DMS53 (cell line): Measurements from ENCODE around the gene GRIK3.
A peak's percentile ranks its signal among the peaks of the same experiment; 100 is the strongest.

ENCODE experiments used
- DNase-seq: peaks from one replicate; lab custom pipeline; 2025; lab: John Stamatoyannopoulos, UW

Gene GRIK3

GRCh38 chr1:37043101-37043500 is 8.8 kb upstream of the GRIK3 start:
- no peak for DNase-seq

GRCh38 chr1:37042506-37042905 is 8.2 kb upstream of the GRIK3 start:
- no peak for DNase-seq

DNA sequence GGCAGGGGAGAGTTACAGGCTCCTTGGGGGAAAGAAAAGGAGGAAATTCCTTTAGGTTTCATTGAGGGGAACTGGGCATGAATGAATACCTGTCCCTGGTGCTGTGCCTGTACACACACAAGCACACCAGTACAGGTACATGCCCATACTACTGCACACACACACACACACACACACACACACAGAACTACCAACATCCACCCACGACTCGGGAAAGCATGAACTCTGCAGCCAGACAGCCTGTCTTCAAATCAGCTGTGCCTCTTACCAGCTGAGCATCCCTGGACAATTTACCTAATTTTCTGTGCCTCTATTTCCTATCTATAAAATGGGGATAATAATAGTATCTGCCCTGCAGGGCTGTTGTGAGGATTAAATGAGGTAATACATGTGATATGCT is 7.2 kb upstream of the GRIK3 start:
- DNase-seq, result no peak

DNA sequence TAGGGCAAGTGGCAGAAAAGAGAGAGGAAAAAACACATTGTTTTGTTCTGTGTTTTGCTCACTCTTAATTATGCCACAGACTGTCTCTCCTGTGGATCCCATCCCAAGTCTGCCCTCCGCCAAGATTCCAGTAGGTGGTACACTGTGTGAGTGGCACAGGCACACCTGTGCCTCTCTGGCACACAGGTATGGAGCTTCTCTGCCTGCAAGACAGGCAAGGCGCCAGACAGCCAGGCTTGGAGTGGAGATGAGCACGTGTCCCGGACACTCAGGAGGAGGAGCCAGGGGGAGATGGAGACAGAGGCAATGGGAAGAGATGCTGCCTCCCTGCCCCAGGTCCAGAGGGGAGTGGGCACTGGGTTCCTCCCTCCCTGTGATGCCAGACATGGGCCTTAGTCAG is 6.5 kb upstream of the GRIK3 start:
- DNase-seq, result no peak

GRCh38 chr1:37040261-37040660 is 5.9 kb upstream of the GRIK3 start:
- no peak for DNase-seq

DNA sequence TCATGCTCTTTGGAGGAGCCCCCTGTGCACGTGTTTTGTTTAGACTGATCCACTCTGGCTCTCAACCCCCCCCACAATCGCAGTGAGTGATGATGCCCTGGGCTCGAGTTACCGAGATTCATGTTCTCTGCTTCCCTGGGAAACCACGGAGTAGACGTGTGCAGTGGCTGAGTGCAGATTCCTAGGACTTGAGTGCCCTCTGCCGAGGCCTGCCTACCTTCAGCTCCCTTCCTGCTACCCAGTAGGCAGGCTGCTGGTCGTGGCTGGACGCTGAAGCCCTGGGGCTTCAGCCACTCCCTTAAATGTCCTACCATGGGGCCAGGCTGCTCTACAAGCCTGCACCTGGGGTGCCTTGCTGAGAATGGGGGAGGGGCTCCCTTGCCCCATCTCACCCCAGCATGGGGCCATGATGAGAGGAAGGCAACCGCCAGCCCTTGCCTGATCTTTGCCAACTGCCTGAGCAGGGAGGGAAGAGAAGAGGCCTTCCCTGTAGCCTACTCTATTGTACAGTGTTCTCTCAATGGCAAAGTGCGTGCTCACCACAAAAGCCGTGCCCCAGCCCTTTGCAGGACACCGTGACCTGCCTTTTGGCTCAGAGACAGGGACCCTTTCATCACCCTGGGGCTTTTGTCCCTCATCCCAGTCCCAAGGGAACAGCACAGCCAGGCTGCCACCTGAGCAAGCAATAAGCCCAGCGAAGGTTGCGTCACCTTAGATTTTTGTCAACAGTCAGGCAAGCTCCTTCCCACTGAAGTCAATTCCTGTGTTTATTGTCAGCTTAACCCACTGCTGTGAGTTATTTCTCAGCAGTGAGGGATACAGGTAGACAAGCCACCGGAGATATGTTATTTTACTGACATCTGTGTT is 4.1 kb upstream of the GRIK3 start:
- peak; percentile 21 for DNase-seq

- DNase-seq, result no peak
Observed at GRCh38 chr1:37037690-37038089, 3.4 kb upstream of the GRIK3 start.

- DNase-seq, result no peak
Observed at GRCh38 chr1:37036667-37037053, 2.3 kb upstream of the GRIK3 start.

DNA sequence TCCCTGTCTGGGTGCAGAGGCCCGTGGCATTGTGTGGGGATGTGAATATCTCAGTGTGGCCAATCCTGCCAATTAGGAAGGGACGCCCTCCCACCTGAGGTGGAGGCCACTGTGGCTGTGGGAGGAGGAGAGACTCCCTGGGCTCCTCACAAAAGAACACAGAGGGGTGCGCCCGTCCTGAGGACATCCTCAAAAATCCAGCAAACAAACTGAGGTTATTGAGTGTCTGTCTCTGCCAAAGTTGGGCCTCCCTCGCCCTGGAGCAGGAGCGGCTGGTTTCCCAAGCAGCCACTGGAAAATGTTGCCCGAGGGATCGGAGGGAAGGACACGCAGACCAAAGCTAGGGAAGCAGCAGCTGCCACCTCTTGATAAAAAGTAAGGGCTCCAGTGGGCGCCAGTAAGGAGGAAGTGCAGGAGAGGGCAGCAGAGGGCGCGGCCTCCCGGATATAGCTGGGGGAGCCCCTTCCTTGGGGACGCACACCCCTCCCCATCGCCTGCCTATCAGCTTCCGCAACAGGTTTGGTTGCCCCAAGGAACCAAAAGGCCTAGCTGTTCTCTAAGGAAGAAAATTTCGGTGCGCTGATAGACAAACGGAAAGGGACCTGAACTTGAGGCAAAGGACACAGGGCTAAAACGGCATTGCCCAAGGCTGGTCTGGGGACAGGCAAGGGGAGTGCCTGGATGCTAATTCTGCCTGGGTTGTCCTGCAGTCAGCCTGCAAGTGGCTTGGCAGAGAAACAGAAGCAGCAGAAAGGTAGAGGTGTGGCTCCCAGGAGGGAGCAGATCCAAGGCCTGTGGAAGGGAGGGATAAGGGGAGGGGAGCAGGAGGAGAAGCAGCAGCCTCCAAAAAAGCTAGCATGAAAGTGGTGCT is 1.7 kb upstream of the GRIK3 start:
- peak; percentile 9 for DNase-seq

- no peak for DNase-seq
Observed at GRCh38 chr1:37035014-37035691, 838 bp upstream of the GRIK3 start.

DNA sequence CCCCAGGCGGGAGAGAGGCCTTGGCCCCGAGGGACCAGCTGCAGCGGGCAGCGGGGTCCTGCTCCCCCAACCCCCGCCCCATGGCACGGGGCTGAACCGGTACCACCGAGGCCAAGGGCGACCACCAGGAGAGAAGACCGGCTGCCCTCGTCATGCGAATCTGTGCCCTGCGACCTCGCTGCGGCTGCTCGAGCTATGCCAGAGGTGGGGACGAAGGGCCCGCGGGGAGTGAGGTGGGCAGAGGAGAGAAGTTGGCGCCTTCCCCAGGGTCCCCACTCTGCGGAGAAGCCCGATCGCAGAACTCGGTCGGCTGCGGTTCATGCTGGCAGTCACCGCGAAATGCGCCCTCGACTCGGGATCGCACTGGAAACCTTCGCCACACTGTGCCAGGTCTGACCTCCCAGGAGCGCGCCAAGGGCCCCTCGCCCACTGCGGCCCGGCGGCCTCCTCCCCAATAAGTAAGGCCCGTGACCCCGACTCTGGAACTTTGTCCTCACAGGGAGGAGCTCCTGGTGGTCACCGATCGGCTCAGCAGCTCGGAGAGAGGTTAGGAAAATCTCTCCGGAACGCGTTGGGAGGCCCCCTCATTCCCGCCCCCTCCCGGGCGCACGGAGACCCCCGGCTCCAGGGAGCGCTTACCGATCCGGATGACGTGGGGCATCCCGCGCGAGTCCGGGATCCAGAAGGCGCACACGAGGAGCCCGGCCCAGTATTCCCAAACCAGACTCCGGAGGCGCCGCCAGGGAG is 787 bp downstream of the GRIK3 start:
- no peak for DNase-seq

DNA sequence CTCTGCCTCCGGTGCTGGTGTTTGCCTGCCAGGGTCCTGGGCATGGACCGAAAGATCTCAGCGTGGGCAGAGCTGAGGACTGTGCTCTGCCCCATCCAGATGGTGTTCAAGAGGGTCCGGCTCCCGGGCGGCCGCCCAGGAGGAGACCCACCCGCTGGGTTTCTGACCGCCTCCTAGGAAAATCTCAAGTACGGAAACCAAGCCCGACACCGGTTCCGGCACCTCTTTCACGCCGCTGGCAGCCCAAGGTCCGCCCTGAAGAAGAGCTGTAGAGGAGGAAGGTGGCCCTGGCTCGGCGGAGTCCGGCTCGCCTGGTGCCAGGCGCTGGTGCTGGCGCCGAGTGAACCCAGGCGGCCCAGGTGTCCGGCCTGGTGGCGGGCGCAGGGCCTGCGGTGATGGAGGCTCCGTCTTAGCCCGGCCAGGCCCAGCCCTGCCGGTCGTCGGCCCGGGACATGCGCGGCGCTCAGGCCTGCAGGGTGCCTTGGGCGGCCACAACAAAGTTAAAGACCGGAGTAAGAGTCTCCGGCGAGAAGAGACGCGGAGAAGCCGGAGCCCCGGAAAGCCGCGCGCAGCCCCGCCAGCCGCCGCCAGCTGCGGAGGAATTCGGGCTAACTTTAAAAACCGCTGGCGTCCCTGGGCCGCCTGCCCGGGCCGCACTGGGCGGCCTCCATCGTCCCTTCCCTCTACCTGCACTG is 1.5 kb downstream of the GRIK3 start:
- no peak for DNase-seq

- DNase-seq, result no peak
Observed at GRCh38 chr1:37031871-37032270, 2.4 kb downstream of the GRIK3 start.

DNA sequence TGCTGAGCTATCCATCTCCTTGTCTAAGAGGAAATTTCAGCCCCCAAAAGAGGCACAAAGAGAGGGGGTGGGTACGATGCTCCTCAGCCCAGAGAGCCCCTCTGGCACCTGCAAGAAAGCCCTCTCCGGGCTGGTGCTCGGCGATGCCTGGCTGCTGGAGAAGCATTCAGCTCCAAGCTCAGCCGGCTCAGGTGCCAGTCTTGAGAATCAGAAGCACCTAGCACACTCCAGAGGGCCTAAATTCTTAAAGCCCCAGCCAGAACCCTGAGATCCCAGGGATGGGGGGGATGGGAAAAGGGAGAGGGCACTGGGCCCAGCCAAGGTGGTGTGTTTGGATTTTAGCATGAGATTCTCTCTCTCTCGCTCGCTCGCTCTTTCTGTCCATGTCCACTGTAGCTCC is 2.9 kb downstream of the GRIK3 start:
- no peak for DNase-seq

- no peak for DNase-seq
Observed at GRCh38 chr1:37028981-37029617, 5.2 kb downstream of the GRIK3 start.

DNA sequence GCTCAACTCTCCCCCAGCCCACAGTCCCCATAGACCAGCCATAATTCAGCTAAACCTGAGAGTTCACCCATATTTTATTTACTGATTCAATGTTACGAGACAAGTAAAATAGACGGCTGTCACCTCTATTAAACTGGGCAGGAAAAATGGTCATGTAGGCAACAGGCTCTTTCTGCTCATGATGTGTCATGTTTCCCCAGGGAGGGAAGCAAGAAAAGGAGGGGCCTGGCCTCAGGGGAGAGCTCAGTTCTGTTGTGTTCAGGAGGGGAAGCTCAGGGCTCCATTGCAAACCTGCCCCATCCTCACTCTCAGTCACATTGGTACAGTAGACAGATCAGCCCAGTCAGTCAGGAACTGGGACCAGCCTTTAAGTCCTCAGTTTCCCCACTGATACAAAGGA is 12.8 kb downstream of the GRIK3 start:
- no peak for DNase-seq

- DNase-seq, result no peak
Observed at GRCh38 chr1:37020653-37021277, 13.6 kb downstream of the GRIK3 start.

GRCh38 chr1:37018510-37018909 is 15.8 kb downstream of the GRIK3 start:
- DNase-seq, result no peak

GRCh38 chr1:37017720-37018119 is 16.6 kb downstream of the GRIK3 start:
- DNase-seq, result no peak

- no peak for DNase-seq
Observed at GRCh38 chr1:37016121-37016520, 18.2 kb downstream of the GRIK3 start.
